ENCODE measurements around the gene RPS27.
"Not testable (repeated sequence)": the region's sequence is repeated elsewhere in the genome, so short reads cannot be mapped to it uniquely, and the experiment has no call there.

RPS27 gene

DNA sequence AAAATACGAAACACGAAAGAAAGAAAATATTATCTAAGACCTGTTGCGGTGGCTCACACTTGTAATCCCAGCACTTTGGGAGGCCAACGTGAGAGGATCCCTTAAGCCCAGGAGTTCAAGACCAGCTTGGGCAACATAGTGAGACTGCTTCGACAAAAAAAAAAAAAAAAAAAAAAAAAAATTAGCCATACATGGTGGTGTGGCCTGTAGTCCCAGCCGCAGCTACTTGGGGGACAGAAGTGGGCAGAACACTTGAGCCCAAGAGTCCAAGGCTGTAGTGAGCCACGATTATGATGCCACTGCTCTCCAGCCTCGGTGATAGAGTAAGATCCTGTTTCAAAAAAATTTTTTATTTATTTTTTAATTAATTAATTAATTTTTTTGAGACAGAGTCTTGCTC, 2.9 kb upstream of the RPS27 start:
- DNase-seq: no peak

DNA sequence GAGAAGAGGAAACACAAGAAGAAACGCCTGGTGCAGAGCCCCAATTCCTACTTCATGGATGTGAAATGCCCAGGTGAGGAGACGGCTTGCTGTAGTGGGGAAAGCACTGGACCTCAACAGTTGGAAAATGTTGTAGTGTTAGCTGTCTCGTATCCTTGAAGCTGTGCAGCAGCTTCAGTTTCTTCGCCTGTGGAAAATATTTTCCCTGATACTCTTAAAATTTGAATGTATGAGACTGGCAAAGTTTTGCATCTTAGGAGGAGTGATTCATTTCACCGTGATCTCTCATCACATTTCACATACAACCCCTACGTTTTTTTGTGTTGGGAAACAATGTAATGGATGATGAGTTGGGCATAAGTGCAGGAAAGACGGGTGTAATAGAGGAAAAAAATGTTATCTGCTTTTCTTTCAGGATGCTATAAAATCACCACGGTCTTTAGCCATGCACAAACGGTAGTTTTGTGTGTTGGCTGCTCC, 629 bp downstream of the RPS27 start:
- DNase-seq: no peak

DNA sequence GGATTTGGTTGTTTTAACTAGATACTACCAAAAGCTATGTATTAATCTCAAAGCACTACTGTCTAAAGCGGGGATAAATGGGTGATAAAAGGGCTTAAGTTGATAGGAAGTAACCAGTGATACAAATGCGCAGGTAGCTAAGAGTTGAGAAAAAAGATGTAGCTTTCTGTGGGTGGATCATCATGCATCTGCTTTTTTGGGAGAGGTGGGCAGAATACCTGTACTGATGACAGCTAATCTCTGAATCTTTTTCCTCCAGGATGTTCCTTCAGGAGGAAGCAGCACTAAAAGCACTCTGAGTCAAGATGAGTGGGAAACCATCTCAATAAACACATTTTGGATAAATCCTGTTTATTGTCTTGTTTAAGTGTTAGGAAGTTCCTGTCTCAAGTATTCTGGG, 1.2 kb downstream of the RPS27 start:
- DNase-seq: no peak

DNA sequence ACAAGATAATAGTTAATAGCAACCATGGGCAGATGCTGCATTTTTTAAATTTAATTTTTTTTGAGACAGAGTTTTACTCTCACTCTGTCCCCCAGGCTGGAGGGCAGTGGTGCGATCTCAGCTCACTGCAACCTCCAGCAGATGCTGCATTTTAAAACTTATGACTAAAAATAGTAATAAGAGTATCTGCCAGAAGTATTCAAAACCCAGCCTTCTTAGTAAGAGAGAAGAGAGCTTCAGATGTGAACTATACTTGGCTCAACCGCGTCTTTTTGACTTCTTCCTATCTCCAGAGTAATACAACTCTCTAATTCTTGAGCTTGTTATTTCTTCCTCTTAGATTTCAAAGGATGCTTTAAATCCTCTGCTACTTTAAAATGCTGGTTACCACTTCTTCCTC, 4.6 kb downstream of the RPS27 start:
- no peak for DNase-seq

- DNase-seq: peak; percentile 5
Observed at GRCh38 chr1:153995640-153996039, 5.1 kb downstream of the RPS27 start.

DNA sequence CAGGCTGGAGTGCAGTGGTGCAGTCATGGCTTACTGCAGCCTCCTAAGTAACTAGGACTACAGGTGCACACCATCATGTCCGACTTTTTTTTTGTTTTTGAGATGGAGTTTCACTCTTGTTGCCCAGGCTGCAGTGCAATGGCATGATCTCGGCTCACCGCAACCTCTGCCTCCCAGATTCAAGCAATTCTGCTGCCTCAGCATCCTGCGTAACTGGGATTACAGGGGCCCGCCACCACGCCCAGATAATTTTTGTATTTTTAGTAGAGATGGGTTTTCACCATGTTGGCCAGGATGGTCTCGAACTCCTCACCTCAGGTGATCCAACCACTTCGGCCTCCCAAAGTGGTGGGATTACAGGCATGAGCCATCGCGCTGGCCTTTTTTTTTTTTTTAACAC, 6.3 kb downstream of the RPS27 start:
- not testable (repeated sequence) for DNase-seq

DNA sequence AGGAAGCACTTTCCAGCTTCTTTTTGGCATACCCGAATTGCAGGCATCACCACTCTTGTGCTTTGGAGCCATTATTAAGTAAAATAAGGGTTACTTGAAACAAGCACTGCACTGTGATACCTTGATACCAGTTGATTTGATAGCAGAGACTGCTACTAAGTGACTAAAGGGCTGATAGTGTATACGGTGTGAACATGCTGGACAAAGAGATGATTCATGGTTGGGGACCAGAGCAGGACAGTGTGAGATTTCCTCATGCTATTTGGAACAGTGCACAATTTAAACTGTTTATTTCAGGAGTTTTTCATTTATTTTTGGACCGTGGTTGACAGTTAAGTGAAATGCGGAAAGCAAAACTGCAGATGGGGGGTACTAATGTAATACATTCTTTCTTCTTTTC, 9.9 kb downstream of the RPS27 start:
- DNase-seq: no peak

- no peak for DNase-seq
Observed at GRCh38 chr1:154006136-154006535, 15.6 kb downstream of the RPS27 start.

- DNase-seq: no peak
Observed at GRCh38 chr1:154012129-154012528, 21.6 kb downstream of the RPS27 start.

DNA sequence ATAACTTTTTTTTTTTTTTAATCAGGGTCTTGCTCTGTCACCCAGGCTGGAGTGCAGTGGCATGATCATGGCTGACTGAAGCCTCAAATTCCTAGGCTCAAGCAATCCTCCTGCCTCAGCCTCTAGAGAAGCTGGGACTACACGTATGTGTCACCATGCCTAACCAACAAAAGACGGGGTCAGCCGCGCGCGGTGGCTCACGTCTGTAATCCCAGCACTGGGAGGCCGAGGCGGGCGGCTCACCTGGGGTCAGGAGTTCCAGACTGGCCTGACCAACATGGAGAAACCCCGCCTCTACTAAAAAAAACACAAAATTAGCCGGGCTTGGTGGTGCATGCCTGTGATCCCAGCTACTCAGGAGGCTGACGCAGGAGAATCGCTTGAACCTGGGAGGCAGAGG, 22.0 kb downstream of the RPS27 start:
- DNase-seq: not testable (repeated sequence)

DNA sequence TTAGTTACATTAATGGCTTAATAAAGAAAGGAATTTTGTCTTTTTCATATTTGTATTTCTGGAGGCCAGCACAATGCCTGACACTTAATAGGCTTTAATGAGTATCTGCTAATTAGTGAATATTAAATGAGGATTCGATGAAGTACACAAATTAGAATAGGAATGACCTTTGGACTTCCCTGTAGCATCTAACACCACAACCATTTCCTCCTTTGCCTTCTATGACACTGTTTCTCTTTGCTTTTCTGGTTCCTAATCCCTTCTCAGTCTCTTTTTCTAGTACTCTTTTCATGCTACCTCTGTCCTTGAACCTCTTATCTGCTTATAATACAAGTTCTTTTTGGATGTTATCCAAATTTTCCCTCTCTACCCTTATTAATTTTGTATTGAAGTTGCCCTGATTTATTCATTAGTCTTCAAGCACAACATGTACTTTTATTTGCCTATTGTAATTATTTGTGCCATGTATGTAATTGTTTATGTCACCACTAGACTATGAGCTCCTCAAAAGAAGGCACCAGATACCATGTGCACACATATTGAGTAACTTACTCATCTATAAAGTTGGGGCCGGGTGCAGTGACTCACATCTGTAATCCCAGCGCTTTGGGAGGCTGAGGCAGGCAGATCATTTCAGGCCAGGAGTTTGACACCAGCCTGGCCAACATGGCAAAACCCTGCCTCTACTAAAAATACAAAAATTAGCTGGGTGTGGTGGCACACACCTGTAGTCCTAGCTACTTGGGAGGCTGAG, 23.8 kb downstream of the RPS27 start:
- no peak for DNase-seq

DNA sequence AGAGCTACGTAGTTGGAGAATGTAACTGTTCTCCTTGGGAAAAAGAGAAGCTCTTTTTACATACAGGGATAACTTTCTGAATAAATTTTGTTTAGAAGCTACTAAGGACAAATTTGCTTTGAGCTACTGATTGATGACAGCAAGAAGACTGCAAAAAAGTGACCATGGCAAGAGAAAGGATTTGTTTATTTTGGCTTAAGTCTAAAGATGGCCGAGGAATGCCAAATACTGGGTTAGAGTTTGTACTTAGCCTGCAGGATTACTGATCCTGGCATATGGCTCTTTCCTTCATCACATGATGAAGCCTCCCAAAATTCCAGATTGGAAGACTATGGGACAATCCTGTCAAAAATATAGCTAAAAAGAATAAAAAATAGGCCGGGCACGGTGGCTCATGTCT, 28.7 kb downstream of the RPS27 start:
- no peak for DNase-seq

DNA sequence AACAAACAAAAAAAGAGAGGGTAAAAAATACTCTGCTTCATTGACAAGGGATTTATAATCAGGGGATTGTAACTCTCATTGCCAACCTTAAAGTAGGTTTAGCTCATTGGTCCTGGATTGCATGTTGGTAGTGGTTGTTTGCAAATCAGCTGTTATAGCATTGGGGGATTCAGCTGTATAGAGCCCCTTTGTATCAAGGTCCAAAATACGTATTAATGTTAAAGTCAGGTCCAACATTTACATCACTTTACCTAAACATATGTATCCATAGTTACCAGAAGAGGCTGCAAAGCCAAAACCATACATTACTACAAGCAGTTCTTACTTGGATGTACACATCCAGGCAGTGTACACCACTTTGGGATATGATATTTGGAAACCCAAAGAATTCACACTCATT, 29.4 kb downstream of the RPS27 start:
- DNase-seq: no peak

- DNase-seq: not testable (repeated sequence)
Observed at GRCh38 chr1:154033697-154034096, 43.1 kb downstream of the RPS27 start.
